HG02610 (cell line): ENCODE measurements around the gene ATXN1.
"Not testable (repeated sequence)": the region's sequence is repeated elsewhere in the genome, so short reads cannot be mapped to it uniquely, and the experiment has no call there.

ENCODE experiments used
- ATAC-seq: cut with Tn5 transposase; IDR thresholded peaks from one replicate; pipeline ENCODE4 v1.9.1; 2021; ENCODE audit warnings: mild to moderate bottlenecking, moderate library complexity; ENCODE audit not compliant: unreplicated experiment

The ATXN1 gene

DNA sequence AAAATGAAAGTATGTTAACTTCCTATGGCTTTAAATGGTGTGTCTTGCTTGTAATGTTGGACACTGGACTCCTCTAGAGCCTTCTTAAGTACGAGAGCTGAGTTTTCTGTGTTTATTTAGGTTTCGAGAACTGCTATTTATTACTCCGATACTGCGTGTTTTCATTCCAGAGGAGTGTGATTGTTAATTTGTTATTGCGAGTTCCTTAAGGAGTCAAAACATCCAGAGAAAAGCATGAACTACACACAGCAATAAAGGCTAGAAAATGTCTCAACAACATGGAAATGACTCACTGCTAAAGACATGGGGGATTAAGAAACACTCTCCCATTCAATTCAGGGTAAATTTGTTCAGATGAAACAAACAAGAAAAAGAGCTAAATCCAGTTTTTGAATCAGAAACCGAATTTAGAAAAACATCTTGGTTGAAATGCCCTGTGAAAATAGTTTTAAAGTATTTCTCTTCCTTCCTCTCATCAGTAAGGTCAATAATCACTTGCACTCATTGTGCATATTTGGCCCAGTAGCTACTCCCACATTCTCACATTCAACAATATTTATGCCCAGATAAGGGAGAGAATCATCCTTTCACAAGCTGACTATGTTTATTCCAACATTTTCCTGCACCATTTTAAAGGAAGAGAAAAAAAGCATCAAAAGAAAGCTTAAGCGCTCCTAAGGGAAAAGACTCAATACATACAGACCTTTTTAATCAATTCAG is 36.0 kb downstream of the ATXN1 start:
- ATAC-seq = no peak

DNA sequence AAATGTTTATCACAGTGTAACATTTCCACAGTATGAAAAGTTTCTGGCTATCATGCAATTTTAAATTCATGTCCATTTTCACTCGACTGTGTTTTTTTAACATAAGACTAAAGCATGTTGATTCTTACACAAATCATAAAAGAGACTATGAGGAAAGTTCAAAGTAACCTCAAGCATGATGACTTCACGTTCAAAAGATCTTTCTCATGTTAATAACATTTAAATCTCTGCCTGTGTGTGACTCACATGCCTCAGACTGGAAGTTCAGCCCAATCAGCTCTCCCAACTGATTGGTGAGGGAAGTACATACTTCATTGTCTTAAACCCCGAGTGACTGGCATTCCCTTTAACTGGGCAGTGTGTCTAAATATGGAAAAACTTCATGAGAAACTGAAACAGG is 37.4 kb downstream of the ATXN1 start:
- no peak for ATAC-seq

DNA sequence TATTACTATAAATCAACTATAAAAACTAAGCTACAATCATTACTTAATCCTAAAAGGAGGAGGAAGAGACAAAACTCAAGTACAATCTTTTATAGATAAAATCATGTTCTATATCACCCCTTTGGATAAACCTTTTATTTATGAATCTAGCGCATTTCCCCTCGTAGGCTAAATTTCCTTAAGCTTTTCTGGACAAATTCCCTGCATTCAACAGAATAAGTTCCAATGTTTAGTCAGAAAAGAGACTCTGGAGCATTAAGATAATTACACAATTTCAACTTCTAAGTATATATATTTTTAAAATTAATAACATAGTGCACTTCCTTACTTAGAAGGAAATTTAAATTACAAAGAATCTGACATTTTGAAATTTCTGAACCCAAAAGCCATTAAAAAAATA is 37.9 kb downstream of the ATXN1 start:
- ATAC-seq = no peak

DNA sequence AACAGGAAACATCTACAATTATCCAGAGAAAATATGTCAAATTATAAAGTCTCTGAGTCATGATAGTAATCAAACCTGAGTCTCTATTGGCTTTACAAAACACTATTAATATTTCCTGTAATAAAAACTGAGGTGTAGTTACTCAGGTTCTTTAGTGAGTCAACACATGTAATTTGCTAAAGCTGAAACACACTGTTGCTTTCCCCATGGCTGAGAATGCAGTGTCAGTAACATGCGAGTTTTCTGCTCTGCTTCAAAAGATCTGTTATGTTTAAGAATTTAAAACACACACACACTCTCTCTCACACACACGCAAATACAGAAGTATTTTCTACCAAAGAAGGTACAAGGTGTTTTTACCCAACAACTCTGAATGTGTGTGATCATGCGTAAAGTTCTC is 38.6 kb downstream of the ATXN1 start:
- no peak for ATAC-seq

DNA sequence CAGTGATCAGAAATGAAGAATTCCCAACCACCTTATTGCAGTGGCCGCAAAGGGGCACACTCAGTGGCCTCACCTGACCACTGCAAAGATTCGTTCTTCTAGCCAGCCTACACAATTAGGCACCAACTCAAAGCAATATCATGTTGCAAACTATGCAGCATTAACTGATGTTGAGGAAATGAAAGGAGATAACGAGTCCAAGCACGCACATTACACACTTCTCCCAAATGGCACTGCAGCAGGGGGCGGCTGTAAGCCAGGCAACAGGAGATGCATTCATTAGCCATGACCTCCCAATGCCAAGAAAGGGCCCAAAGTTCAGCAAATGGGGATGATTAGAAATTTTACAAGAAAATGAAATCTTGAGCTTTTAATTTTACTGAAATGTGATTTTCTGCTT is 39.3 kb downstream of the ATXN1 start:
- no peak for ATAC-seq

DNA sequence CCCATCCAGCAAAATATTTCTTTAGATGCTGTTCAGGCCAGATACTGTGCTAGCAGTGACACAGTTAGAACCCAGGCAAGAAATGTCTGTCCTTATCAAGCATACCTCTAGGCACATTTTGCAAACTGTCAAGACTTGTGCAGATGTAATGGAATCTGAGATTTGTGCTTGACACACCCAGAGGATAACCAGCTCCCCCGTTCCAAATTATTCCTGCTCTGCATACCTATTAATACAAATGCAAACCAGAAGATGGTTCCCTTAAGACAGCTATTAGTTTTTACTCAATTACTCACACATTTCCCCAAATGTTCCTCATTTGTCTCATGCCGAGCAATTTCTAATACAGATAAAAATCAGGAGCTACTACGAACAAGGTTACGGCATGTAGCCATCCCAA is 40.4 kb downstream of the ATXN1 start:
- no peak for ATAC-seq

DNA sequence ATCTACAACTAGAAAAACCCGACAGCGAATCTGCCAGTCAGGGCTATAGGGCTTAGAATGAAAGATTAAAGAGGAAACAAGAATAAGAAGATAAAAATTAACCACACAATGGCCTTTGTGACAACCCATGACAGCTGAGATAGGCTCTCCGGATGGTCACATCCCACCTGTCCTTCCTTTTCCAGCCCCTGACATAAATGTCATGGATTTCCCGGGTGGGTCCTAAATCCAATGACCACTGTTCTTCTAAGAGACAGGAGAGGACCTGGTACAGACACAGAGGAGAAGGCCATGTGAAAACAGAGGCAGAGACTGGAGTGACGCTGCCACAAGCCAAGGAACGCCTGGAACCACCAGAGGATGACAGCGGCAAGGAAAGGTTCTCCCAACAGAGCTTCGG is 41.8 kb downstream of the ATXN1 start:
- ATAC-seq = no peak

DNA sequence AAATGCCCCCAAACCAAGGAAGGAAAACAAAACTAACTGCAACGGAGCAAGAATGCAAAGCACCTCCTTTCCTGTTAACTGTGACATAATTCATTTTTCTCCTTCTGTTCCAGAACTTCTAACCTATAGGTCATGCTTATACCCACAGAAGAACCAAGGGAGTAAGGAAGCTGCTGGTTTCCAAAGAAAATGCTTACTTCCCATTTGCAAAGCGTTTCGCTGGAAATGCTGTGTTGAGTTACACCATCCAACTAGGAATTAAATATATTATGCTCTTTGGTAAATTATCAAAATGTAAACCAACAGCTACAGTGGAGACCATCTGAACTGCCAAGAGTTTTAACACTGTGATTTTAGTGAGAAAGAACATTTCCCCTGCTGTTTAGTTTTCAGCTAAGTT is 42.9 kb downstream of the ATXN1 start:
- no peak for ATAC-seq

DNA sequence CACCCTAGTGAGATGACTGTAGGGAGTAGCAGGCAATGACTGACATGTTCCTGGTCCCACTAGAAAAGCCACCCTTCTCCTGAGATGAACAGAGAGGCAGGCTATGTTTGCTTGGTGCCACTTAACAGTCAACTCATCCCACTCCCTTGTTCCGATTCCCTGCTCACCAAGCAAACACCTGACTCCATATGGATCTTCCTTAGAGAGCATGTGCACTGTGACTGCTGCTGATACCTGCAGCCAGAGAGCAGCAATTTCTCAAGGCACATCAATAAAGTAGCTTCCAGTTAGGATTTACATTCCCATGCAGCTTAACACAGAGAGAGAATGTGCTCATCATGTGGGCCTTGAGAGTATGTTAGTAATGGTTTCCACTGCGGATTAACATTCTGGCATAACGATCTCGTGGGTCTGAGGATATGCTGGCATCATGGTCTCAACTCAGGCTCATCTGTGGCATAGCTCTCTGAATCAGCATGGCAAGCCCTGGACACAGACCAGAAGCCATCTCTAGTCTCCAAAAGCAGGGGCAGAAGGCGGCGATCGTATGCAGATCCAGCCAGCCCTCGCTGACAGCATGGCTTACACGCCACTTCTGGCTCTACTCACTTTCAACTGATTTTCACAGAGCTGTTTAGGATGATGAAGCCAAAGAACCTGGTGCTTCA is 43.9 kb downstream of the ATXN1 start:
- no peak for ATAC-seq

DNA sequence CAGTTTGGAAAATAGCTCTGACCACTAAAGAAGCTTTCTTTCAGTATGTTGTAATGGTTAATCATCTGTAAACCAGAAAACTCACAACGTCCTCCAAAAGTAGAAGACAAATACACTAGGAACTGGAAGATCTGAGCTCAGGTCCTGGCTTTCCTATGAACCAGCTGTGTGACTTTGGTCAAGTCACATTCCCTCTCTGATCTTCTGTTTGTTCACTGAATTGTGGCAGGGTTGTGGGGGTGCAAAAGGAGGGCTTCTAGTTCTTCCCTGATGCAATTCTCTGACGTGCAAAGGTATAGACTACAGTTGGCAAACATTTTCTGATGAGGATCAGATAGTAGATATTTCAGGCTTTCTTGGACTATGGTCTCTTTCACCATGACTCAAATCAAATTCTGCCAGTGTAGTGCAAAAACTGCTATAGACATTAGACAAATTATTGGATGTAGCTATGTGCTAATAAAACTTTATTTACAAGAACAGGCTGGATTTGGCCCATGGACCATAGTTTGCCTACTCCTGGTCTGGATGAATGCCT is 44.9 kb downstream of the ATXN1 start:
- no peak for ATAC-seq

DNA sequence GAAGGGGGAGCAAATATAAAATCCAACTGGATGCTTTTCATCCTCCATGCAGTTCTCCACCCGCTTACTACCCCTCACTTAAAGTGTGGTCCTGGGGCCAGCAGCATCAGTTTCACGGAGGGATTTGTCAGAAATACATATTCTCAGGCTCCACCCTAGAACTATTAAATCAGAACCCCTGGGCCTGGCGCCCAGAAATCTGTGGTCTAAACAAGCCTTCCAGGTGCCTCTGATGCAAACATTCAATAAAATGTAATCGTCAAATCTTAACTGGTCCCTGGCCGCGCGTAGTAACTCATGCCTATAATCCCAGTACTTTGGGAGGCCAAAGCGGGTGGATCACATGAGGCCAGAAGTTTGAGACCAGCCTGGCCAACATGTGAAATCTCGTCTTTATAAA is 47.7 kb downstream of the ATXN1 start:
- ATAC-seq = no peak

DNA sequence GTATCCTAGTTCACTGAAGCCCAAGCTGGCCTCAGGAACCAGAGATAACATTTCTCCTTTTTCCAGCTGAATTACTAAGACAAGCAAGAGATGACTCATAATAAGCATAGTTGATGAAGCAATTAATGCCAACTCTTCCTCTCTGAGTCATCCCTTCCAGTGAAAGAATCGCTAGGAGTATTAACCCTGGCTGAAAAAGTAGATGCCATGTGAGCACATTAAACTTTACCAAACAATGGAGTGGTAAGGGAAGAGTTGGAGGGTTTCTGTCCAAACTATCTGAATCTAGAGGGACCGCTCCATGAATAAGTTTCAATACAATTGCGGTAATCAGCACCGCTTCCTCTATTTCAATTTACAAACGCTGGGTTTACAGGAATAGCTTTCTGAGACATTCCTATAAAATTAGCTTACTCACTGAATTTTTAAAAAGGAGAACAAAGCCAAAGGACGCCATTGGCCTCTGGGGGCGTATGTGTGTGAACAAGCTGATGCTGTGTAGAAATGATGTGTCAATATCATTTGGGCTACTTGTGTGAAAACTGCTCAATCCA is 48.3 kb downstream of the ATXN1 start:
- ATAC-seq = peak; percentile 49

DNA sequence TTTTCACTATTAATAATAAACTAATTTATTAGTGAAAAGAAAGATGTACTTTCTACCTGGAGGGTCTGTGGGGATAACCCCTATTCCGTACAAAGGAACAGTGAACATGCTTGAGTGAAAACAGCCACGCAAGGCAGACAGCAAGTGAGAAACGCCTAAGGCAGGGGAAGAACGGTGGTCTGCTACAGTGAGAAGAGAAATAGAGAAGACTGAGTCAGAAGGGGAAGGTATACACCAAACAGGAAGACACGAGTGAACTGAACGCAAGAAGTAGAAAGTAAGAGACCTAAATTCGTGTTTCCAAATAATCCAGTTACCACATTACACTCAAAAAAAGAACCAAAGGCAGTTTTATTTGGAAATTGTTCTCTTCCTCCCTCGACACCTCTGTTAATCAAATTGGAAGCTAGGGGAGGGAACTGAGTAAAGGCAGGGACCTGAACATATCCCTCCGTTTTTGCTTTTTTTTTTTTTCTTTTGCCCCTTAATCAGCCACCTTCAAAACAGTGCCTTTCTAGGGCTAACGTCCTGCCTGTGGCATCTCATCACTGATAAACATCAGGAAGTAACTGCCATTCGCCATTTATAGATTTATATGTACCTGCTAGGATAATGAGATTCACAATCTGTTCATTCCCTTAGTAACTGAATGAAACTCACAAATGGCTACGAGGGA is 48.9 kb downstream of the ATXN1 start:
- peak; percentile 84 for ATAC-seq

DNA sequence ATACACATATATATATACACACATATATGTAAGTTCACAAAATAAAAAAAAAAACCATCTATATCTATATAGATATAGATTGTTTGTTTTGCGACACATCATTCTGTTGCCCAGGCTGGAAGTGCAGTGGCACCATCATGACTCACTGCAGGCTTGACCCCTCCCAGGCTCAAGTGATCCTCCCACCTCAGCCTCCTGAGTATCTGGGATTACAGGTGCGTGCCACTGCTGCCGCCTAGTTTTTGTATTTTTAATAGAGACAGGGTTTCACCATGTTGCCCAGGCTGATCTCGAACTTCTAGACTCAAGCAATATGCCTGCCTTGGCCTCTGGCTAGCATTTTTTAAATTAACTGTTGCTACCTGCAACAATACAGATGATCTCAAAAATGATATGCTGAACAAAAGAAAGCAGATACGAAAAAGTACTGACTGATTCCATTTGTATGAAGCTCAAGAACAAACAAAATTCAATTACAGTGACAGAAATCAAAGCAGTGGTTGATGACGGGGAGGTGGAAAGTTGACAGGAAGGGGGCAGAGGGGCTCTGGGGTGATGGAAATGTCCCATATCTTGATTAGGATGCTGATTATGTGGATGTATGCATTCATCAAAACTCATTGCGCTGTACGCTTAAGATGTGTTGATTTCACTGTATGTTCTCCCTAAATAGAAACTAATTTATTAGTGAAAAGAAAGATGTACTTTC is 49.6 kb downstream of the ATXN1 start:
- ATAC-seq = no peak

DNA sequence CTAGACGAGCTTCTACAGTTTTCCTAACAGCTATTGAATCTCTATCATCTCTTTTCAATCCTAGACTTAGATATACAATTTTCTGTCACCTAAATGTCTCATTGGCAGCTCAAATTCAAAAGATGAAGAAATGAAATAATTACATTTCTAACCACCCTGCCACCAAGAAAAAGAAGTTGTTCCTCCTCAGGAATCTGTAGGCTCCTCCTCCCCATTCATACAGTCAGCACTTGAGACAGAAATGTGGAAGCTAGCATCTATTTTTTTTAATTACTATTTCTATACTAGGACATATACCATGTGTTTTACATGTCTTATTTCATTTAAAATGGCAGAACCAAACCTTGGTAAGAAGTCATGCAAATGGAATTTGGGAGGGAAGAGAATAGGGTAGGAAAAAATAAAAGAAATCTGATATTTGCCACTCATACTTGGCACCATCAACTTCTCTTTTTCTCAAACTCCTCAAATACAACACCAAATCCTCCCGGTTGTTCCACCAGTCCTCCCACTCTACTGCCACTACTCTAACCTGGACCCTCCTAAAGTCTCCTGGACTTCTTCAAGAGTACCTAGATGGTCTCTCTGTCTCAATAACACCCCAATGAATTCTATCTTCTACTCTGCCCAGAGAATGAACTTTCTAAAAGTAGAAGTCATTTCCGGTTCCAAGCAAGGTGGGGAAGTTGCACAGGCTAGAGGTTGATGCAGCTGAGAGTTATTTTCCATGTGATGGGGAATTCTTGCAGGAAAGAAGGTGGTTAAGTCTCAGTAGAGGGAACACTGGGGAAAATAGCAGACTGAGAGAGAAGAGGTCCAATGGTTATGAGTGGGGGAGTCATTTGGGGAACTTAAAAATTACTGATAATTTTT is 54.1 kb downstream of the ATXN1 start:
- peak; percentile 50 for ATAC-seq

DNA sequence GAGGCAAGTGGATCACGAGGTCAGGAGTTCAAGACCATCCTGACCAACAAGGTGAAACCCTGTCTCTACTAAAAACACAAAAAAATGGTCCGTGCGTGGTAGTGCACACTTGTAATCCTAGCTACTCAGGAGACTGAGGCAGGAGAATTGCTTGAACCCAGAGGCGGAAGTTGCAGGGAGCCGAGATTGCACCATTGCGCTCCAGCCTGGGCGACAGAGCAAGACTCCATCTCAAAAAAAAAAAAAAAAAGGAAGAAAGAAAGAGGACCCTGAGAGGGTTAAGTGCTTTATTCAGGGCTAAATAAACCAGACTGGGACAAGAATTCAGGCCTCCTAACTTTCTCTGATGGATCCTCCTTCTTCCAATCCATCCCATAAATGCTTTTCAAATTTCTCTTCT is 54.8 kb downstream of the ATXN1 start:
- not testable (repeated sequence) for ATAC-seq

DNA sequence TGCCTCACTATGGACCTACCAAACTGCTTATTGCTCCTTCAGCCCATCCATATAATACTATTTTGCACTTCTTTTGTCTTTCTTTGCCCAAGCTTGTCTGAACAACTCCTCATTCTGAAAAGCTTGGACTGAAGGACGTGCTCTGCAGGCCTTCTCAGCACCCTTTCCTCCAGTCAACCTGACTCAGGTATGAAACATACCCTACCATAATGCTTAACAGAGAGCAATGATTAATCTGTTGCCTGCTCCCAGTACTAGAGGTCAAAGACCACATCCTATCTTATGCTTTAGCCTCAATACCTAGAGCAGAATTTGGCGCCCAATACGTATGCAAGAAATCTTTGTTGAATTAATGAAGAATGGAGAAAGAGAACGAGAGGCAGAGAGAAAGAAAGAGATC is 55.2 kb downstream of the ATXN1 start:
- ATAC-seq = no peak

DNA sequence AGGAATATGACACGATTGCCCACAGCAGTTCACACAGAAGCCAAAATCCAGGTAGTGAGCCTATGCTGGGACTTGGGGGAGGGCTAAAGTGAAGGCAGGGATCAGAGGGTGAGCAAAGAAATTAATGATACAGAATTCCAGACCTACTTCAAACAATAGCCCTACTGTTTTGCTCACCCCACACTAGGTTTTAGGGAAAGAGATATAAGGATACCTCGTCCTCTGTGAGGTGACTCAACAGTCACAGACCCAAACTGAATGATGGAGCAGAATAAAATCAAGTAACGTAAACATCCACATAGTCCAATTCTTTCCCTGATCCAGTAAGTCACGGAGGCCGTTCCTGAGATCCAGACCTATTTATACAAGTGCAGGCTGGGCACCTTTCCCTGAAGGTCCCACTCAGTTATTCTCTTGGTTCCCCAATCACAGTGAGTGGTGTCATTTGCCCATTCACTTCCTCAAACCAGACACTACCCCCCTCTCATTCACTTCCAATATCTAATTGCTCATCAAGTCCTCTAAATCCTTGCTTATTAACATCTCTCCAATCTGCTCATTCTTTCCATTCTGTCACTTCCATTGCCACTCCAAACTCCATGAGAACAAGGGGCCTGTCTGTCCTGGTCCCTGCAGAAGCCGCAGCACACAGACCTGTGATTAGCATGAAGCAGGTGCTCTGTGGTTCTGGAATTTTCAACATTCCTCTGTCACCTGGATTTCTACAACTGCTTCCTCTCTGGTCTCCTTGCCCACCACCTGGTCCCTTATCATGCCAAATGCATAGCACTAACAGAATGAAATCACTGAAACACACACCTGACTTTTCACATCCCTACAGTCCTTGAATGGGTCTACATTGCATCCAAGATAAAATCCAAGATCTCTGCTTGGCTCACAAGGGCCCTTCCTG is 55.9 kb downstream of the ATXN1 start:
- ATAC-seq = no peak
